ENCODE results near the gene ZNF384.

The ZNF384 gene

GRCh38 chr12:6699259-6699988, 10.2 kb upstream of the ZNF384 start:
- no peak for DNase-seq (ENCODE audit: low spot score)

- no peak for DNase-seq (ENCODE audit: low spot score)
These were observed 9.3 kb upstream of the ZNF384 start for GRCh38 chr12:6698352-6699046.

GRCh38 chr12:6697584-6698351, 8.6 kb upstream of the ZNF384 start:
- DNase-seq (ENCODE audit: low spot score), result peak; percentile 86

- DNase-seq (ENCODE audit: low spot score), result no peak
These were observed 7.8 kb upstream of the ZNF384 start for GRCh38 chr12:6696690-6697583.

GRCh38 chr12:6695313-6696045, 6.3 kb upstream of the ZNF384 start:
- no peak for DNase-seq (ENCODE audit: low spot score)

GRCh38 chr12:6694701-6695100, 5.5 kb upstream of the ZNF384 start:
- no peak for DNase-seq (ENCODE audit: low spot score)

GRCh38 chr12:6693832-6694355, 4.7 kb upstream of the ZNF384 start:
- no peak for DNase-seq (ENCODE audit: low spot score)

GRCh38 chr12:6692888-6693287, 3.7 kb upstream of the ZNF384 start:
- DNase-seq (ENCODE audit: low spot score), result no peak

GRCh38 chr12:6691473-6691872, 2.3 kb upstream of the ZNF384 start:
- no peak for DNase-seq (ENCODE audit: low spot score)

GRCh38 chr12:6688543-6688998, 604 bp downstream of the ZNF384 start:
- no peak for DNase-seq (ENCODE audit: low spot score)

- no peak for DNase-seq (ENCODE audit: low spot score)
These were observed 3.4 kb downstream of the ZNF384 start for GRCh38 chr12:6685814-6686213.

GRCh38 chr12:6684609-6685008, 4.6 kb downstream of the ZNF384 start:
- DNase-seq (ENCODE audit: low spot score), result no peak

GRCh38 chr12:6676962-6677361, 12.2 kb downstream of the ZNF384 start:
- DNase-seq (ENCODE audit: low spot score), result no peak

GRCh38 chr12:6672143-6672542, 17.0 kb downstream of the ZNF384 start:
- DNase-seq (ENCODE audit: low spot score), result no peak

GRCh38 chr12:6667559-6668210, 21.5 kb downstream of the ZNF384 start:
- DNase-seq (ENCODE audit: low spot score), result no peak

GRCh38 chr12:6666211-6666610, 23.0 kb downstream of the ZNF384 start:
- DNase-seq (ENCODE audit: low spot score), result no peak

GRCh38 chr12:6664902-6665301, 24.3 kb downstream of the ZNF384 start:
- DNase-seq (ENCODE audit: low spot score), result no peak

- peak; percentile 95 for DNase-seq (ENCODE audit: low spot score)
These were observed 26.1 kb downstream of the ZNF384 start, which contains the start of gene ING4 for GRCh38 chr12:6662906-6663742. ING4 (minus strand) TSS chr12:6663119; CDS start chr12:6663101, 18 bp downstream.

- peak; percentile 75 for DNase-seq (ENCODE audit: low spot score)
These were observed 26.6 kb downstream of the ZNF384 start for GRCh38 chr12:6662602-6662905.

Data from HuH-7.5 (cell line).